ENCODE measurements around the gene GFM2.

GFM2 gene

DNA sequence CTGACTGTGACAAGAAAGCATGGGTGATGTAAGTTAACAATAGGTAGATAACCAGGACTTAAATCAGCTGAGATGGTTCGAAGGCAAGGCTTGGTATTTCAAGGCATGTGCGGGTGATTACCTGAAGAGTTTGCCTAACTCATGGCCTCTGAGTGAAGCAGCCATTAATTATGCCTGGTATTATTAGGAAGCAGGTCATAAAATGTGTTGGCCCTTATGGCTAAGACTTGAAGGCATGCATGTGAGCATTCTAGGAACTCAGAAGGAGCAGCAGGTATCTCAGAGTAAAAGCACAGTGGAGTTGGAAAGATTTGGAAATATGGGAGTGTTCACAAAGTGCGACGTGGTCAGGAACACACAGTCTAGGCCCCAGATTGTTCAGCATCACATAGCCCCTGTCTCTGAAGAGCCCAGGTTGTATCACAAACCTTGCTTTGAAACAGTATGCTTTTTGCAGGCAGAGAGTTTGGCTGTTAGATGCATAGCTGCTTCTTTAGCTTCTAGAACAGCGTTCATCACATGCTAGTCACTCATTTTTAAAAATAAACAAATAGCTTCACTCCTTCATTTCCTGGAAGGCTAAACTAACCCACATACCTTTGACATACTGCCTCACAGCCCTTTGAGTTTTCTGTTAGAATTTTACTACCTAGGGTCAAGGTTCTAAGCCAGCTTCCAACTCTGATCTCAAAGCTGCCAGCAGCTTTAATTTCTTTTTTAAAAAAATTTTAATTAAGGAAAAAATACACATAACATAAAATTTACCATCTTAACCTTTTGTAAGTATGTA is 79.8 kb downstream of the GFM2 start:
- TF ChIP-seq, protein P1, sequence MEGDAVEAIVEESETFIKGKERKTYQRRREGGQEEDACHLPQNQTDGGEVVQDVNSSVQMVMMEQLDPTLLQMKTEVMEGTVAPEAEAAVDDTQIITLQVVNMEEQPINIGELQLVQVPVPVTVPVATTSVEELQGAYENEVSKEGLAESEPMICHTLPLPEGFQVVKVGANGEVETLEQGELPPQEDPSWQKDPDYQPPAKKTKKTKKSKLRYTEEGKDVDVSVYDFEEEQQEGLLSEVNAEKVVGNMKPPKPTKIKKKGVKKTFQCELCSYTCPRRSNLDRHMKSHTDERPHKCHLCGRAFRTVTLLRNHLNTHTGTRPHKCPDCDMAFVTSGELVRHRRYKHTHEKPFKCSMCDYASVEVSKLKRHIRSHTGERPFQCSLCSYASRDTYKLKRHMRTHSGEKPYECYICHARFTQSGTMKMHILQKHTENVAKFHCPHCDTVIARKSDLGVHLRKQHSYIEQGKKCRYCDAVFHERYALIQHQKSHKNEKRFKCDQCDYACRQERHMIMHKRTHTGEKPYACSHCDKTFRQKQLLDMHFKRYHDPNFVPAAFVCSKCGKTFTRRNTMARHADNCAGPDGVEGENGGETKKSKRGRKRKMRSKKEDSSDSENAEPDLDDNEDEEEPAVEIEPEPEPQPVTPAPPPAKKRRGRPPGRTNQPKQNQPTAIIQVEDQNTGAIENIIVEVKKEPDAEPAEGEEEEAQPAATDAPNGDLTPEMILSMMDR (IDR thresholded peaks at IDR 0.05) = no peak

DNA sequence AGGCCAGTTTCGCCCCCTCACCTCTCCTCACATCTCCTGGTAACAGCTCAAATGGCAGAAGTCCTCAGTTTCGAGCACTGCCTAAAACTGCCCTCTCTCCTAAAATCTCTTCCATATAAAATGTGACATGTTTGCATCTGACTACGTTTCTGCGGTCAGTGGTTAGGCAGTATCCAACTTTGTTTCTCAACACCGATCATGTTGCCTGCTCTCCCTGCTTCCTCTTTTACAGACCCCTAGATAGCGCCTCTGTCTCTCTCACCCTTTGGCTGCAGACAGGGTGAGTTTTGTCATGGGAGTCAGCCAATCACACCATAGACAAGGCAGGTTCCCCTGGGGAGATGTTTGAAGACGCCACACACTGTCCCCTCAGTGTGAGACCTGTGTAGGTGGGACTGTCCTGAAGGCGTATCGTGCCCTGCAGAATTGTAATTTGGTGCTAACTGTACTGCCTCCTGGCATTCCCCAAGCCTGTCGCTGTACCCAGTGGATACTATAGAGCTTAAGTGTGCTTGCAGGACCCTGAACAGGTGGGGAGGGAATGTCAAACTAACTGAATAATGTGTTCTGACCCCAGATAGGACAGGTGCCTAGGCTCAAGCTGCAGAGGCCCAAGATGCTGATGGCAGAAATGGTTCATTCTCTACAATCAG is 80.8 kb downstream of the GFM2 start:
- TF ChIP-seq, protein P1 (IDR thresholded peaks at IDR 0.05) = no peak

DNA sequence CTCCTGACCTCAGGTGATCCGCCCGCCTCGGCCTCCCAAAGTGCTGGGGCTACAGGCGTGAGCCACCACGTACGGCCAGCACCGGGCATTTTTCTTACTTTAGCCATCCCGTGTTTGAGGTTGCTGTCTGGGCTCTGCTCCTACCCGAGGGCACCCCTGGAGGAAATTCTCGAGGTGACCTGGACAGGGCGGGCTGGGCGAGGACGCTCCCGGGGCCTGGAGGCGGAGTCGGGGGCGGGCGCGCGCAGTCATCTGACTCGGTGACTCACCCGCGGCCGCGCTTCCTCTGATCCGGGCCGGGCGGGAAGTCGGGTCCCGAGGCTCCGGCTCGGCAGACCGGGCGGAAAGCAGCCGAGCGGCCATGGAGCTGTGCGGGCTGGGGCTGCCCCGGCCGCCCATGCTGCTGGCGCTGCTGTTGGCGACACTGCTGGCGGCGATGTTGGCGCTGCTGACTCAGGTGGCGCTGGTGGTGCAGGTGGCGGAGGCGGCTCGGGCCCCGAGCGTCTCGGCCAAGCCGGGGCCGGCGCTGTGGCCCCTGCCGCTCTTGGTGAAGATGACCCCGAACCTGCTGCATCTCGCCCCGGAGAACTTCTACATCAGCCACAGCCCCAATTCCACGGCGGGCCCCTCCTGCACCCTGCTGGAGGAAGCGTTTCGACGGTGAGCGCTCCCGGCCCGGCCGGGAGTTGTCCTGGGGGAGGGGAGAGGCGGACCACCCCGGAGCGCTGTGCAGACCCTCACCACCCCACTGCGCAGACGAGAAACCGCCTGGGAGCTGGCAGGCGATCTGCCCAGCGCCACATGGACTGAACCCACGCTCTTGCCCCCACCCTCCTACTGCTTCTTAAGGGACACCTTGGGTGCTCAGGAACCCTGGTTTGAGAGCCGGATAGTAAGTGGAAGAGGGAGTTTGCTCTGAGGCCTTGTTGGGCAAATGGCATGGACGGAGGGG is 81.7 kb downstream of the GFM2 start, which contains the start of gene HEXB:
TSS of gene HEXB (plus strand) at position 334 of the 952 bp plus-strand sequence. CDS start at position 362, 28 bp downstream.
- TF ChIP-seq, protein P1 (IDR thresholded peaks at IDR 0.05) = no peak; the same call in 1 of the 2 replicates

DNA sequence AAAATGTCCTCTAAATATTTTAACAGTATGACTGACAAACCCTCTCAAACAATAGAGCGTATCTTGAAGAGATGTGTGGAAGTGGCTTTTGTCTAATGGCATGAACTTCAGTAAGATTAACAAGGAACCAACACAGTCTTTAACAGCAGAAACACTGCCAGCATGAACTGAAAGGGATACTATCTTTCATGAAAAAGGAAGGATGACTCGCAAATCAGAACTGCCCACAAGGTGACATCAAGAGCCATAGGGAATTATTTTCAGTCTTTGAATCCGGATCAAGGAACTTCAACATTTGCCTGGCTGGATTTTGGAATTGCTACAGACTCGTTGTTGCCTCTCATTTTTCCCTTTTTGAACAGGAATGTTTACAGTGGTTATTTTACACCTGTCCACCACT is 87.0 kb downstream of the GFM2 start:
- TF ChIP-seq, protein P1 (IDR thresholded peaks at IDR 0.05) = no peak

- TF ChIP-seq, protein P1 (IDR thresholded peaks at IDR 0.05) = peak; percentile 57
These were observed 93.7 kb downstream of the GFM2 start for GRCh38 chr5:74673011-74673790.

GRCh38 chr5:74672215-74672877 is 94.6 kb downstream of the GFM2 start:
- TF ChIP-seq, protein P1 (IDR thresholded peaks at IDR 0.05) = no peak
